DND-41 (cell line): ENCODE data around the gene TMEM128.
A peak's percentile ranks its signal among the peaks of the same experiment; 100 is the strongest.
"Not testable (repeated sequence)": the region's sequence is repeated elsewhere in the genome, so short reads cannot be mapped to it uniquely, and the experiment has no call there.

Experiments
- ATAC-seq: fragments of 200-7000 bp; cut with Tn5 transposase; 3 replicates; pipeline ENCODE4 v1.9.1; 2021; ENCODE audit warnings: low read depth; ENCODE audit not compliant: insufficient read depth
- DNase-seq: peaks from one replicate; pipeline ENCODE4 v3.0.0-alpha.2; 2020
- H2AFZ ChIP-seq: 2 replicates; pipeline ENCODE4 v1.6.0; 2012; ENCODE audit warnings: low read depth, low read length
- H3K27ac ChIP-seq: 2 replicates; pipeline ENCODE4 v1.5.1; 2012; ENCODE audit warnings: low read length, inconsistent platforms
- H3K27me3 ChIP-seq: fragments of 200-600 bp; sonication (generic); 2 replicates; pipeline ENCODE4 v1.6.0; 2012; ENCODE audit warnings: low read length, mild to moderate bottlenecking, inconsistent platforms; ENCODE audit not compliant: insufficient read depth, poor library complexity
- H3K36me3 ChIP-seq: 2 replicates; pipeline ENCODE4 v1.5.1; 2012; ENCODE audit warnings: low read length, inconsistent platforms; ENCODE audit not compliant: insufficient read depth
- H3K4me1 ChIP-seq: 2 replicates; pipeline ENCODE4 v1.5.1; 2012; ENCODE audit warnings: mild to moderate bottlenecking, low read length; ENCODE audit not compliant: insufficient read depth
- H3K4me2 ChIP-seq: 2 replicates; pipeline ENCODE4 v1.6.0; 2012; ENCODE audit warnings: mild to moderate bottlenecking, moderate library complexity, low read length, inconsistent platforms; ENCODE audit not compliant: insufficient read depth
- H3K4me3 ChIP-seq, 2 experiments: fragments of 200-600 bp in 1 of 2; shearing (Covaris generic) in 1 of 2; 2 replicates each; pipeline ENCODE4 v1.5.1; 2012 to 2016; ENCODE audit warnings: inconsistent platforms in 2 of 2, low read length in 2 of 2, mild to moderate bottlenecking in 2 of 2, low read depth in 1 of 2, moderate library complexity in 1 of 2
- H3K79me2 ChIP-seq: 2 replicates; pipeline ENCODE4 v1.6.0; 2012; ENCODE audit warnings: low read length, inconsistent platforms; ENCODE audit not compliant: insufficient read depth
- H3K9ac ChIP-seq: 2 replicates; pipeline ENCODE4 v1.6.0; 2012; ENCODE audit warnings: low read depth, mild to moderate bottlenecking, inconsistent platforms, low read length, moderate library complexity
- H3K9me3 ChIP-seq: 2 replicates; pipeline ENCODE4 v1.5.1; 2012; ENCODE audit warnings: low read length, moderate library complexity, mild to moderate bottlenecking, inconsistent platforms; ENCODE audit not compliant: insufficient read depth, severe bottlenecking
- H4K20me1 ChIP-seq: 2 replicates; pipeline ENCODE4 v1.6.0; 2012; ENCODE audit warnings: low read length; ENCODE audit not compliant: insufficient read depth
- CTCF ChIP-seq: IDR thresholded peaks from 2 replicates; pipeline ENCODE4 v1.5.1; 2012; ENCODE audit warnings: borderline replicate concordance, low read length, moderate library complexity, mild to moderate bottlenecking; ENCODE audit not compliant: poor library complexity, severe bottlenecking; ENCODE audit errors: extremely low read depth
- EZH2 ChIP-seq: IDR thresholded peaks from 3 replicates; pipeline ENCODE4 v1.6.1; 2012; ENCODE audit warnings: borderline replicate concordance, low read depth, mild to moderate bottlenecking, moderate library complexity, low read length, inconsistent platforms; ENCODE audit not compliant: severe bottlenecking

TMEM128 gene

GRCh38 chr4:4254666-4255065 is 6.6 kb upstream of the TMEM128 start:
- no peaks in the 10 kb centered on the region for H4K20me1 ChIP-seq
- H3K4me2 ChIP-seq, result no peak overlapping the region
- no peaks in the 10 kb centered on the region for H3K79me2 ChIP-seq
- no peak overlapping the region for H3K9ac ChIP-seq
- H3K4me1 ChIP-seq, result no peaks in the 10 kb centered on the region
- H2AFZ ChIP-seq, result no peak overlapping the region
- H3K4me3 ChIP-seq, result no peak overlapping the region
- H3K36me3 ChIP-seq, result no peaks in the 10 kb centered on the region
- no peak overlapping the region for H3K27ac ChIP-seq
- DNase-seq, result no peak
- ATAC-seq, result no peak
- no peaks in the 10 kb centered on the region for H3K27me3 ChIP-seq
- TF ChIP-seq EZH2, result no peak
- TF ChIP-seq CTCF, result no peak
- H3K9me3 ChIP-seq, result no peaks in the 10 kb centered on the region

DNA sequence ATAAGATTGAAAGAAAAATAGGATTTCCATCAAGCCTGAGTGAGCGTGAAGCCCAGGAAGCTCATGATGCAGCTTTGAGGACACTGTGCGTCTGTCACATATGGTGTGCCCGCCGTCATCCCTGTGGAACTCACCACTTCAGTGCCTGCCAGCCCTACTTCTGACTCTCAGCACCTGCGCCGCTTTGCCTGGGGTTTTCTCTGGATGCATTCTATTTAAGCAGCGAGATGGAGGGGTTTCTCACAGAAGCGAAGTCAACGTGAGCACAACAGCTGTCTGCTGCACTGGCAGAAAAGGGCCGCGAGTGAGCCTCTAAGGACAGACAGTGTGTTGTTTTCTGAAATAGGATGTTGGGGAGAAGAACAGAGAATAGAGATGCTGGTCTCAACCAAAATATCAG is 6.2 kb upstream of the TMEM128 start:
- TF ChIP-seq CTCF (no peak), EZH2 (no peak)
- Histone ChIP-seq H3K4me1 (peaks cover 2% of the 10 kb centered on the region), H3K27me3 (no peaks in the 10 kb centered on the region), H3K9ac (no peak overlapping the region), H3K4me2 (no peak overlapping the region), H3K36me3 (no peaks in the 10 kb centered on the region), H3K79me2 (no peaks in the 10 kb centered on the region), H4K20me1 (no peaks in the 10 kb centered on the region), H3K4me3 (no peak overlapping the region), H3K9me3 (no peaks in the 10 kb centered on the region), H2AFZ (no peak overlapping the region), H3K27ac (no peak overlapping the region)
- ATAC-seq, result no peak
- DNase-seq, result no peak

DNA sequence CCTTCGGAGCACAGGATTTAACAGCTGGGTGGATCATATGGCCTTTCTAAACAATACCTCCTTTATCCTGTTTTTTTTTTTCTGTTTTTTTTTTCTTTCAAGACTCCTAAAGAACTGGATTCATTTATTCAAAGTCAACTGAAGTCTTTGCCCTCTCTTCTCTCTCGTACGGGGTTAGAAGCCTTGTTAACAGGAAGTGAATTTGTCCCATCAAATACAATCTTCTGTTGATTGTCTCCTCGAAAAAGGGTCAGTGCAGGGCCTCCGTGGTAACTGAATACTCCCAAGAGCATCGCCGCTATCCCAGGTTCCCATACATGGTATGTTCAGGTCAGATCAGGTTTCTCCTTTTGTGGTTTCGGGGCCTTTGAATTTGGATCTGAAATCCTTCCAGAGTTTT is 1.8 kb upstream of the TMEM128 start:
- Histone ChIP-seq H2AFZ (no peak overlapping the region), H3K9me3 (no peaks in the 10 kb centered on the region), H3K4me3 (no peak overlapping the region), H3K36me3 (peaks cover 7% of the 10 kb centered on the region), H3K4me2 (no peak overlapping the region), H3K27me3 (no peaks in the 10 kb centered on the region), H3K9ac (no peak overlapping the region), H4K20me1 (no peaks in the 10 kb centered on the region; the same call in 1 of the 2 replicates), H3K4me1 (peaks cover 28% of the 10 kb centered on the region), H3K27ac (no peak overlapping the region), H3K79me2 (peaks cover 22% of the 10 kb centered on the region)
- no peak for ATAC-seq
- TF ChIP-seq EZH2, result no peak
- TF ChIP-seq CTCF, result no peak
- DNase-seq, result no peak

DNA sequence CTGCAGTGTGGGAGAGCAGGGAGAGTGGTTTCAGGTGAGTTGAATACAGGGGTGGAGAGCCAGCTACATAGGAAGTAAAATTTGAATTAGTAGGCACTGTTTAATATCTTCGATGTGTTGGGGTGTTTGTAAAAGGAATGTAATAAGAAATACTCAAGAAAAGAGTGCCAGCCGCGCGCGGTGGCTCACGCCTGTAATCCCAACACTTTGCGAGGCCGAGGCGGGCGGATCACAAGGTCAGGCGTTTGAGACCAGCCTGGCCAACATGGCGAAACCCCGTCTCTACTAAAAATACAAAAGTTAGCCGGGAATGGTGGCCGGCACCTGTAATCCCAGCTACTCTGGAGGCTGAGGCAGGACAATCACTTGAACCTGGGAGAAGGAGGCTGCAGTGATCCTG is 1.3 kb upstream of the TMEM128 start:
- Histone ChIP-seq H3K9ac (peak overlapping the region; percentile 85; the same call in 1 of the 2 replicates), H2AFZ (peak overlapping the region; percentile 82), H3K4me3 (peak overlapping the region in 1 of 2 experiments; percentile 96; a peak in 2 of 4 replicates), H3K36me3 (peaks cover 12% of the 10 kb centered on the region), H3K79me2 (peaks cover 25% of the 10 kb centered on the region), H3K4me1 (peaks cover 28% of the 10 kb centered on the region), H3K4me2 (peak overlapping the region; percentile 85)
- not testable (repeated sequence) for H4K20me1 ChIP-seq, H3K27ac ChIP-seq, H3K9me3 ChIP-seq, H3K27me3 ChIP-seq, ATAC-seq, DNase-seq
